Measurements from ENCODE around the gene GAB2. TPM values are rescaled to one million over a fixed set of nuclear protein-coding genes. Genes with fewer than 3 reads are reported as not detected.

GAB2 gene
- total and polyA plus RNA-seq, 2 of the 4 experiments (the other 2 are of a cell fraction): 3.3 to 5.9 TPM

GRCh38 chr11:78203184-78203583 lies 214.4 kb downstream of the GAB2 start:
- CTCF ChIA-PET: no interaction called here
- Histone ChIP-seq H3K9me3 (ENCODE audit: control insufficient read depth, insufficient read depth, low read length) (no peaks in the 10 kb centered on the region), H3K27ac (ENCODE audit: insufficient read depth, low read length) (no peak overlapping the region), H3K56ac (ENCODE audit: extremely low read depth, insufficient read depth, low read length) (no peak overlapping the region), H3K79me1 (ENCODE audit: low read depth in 1 of 2, low read length in 2 of 2) (peaks cover 11 to 34% of the 10 kb centered on the region in 2 experiments), H4K91ac (ENCODE audit: insufficient read depth, low read depth, low read length) (no peak overlapping the region), H2BK15ac (ENCODE audit: low read depth, low read length) (no peak overlapping the region), H2AK5ac (ENCODE audit: low read depth, low read length) (no peak overlapping the region), H2BK20ac (ENCODE audit: low read depth, low read length) (no peak overlapping the region), H4K5ac (ENCODE audit: low read depth, low read length) (no peak overlapping the region), H2BK5ac (ENCODE audit: low read depth, low read length, poor library complexity, severe bottlenecking) (no peak overlapping the region), H4K8ac (ENCODE audit: low read depth in 2 of 2, low read length in 2 of 2) (no peak overlapping the region), H4K20me1 (ENCODE audit: insufficient read depth, low read length) (peaks cover 12% of the 10 kb centered on the region), H3K23ac (ENCODE audit: low read depth, low read length) (no peak overlapping the region), H2AFZ (replicated peaks; ENCODE audit: low read length, poor library complexity) (no peak overlapping the region), H3K14ac (replicated peaks; ENCODE audit: low read depth, low read length) (no peak overlapping the region), H3K9ac (ENCODE audit: low read depth, low read length) (no peak overlapping the region), H3K4me1 (ENCODE audit: control insufficient read depth, insufficient read depth, low read length) (peaks cover 8% of the 10 kb centered on the region; the same call in 1 of the 2 replicates), H3K9me1 (ENCODE audit: insufficient read depth, low read length) (peaks cover 4% of the 10 kb centered on the region), H3K4me3 (ENCODE audit: insufficient read depth, low read depth, low read length) (no peak overlapping the region), H3K4me2 (ENCODE audit: low read depth, low read length) (no peak overlapping the region), H3K27me3 (ENCODE audit: control insufficient read depth, insufficient read depth, low read length) (no peaks in the 10 kb centered on the region), H2AK9ac (replicated peaks; ENCODE audit: low read depth, low read length, poor library complexity) (no peak overlapping the region), H3K18ac (ENCODE audit: low read depth, low read length) (no peak overlapping the region), H3K36me3 (ENCODE audit: control insufficient read depth, insufficient read depth, low read length) (peaks cover 51% of the 10 kb centered on the region), H3K4ac (ENCODE audit: low read depth, low read length) (no peak overlapping the region), H2BK120ac (ENCODE audit: low read depth, low read length) (no peak overlapping the region)
- in situ Hi-C loops (cut with MboI; ENCODE audit: low sequenced_read_pairs): no loop called here
- TF ChIP-seq MAFK (IDR thresholded peaks at IDR 0.05; ENCODE audit: low read depth, low read length) (no peak), RAD21 (IDR thresholded peaks at IDR 0.05; ENCODE audit: low read length) (no peak), NFE2L2 (IDR thresholded peaks at IDR 0.05; ENCODE audit: low read depth, low read length) (no peak), CEBPB (IDR thresholded peaks at IDR 0.05; ENCODE audit: low read depth, low read length) (no peak), CHD1 (IDR thresholded peaks at IDR 0.05; ENCODE audit: low read depth, low read length) (no peak), FOS (IDR thresholded peaks at IDR 0.05; ENCODE audit: low read depth, low read length) (no peak), RCOR1 (IDR thresholded peaks at IDR 0.05; ENCODE audit: insufficient replicate concordance, low read length) (no peak)
- no peak for DNase-seq
- dilution Hi-C loops (cut with HindIII; ENCODE audit: low sequenced_read_pairs, unreplicated experiment): no loop called here
- intact Hi-C loops (cut with micrococcal nuclease): no loop called here
- BruUV-seq (replicated peaks): no TSS peak
- POLR2A ChIA-PET (ENCODE audit: unreplicated experiment): interaction anchor here (0.6 to 0.7 kb wide), 2 partner anchors 54 to 611 kb away, joined by 3 to 4 read pairs; no protein-coding TSS in a partner anchor
- no peak for ATAC-seq (ENCODE audit: low read depth)
- WGBS, 2 experiments (ENCODE audit: extremely low coverage in 2 of 2, insufficient read length in 1 of 2): 97% methylated on average over 5 of the region's 10 CpGs; no CpG with 5 or more reads in 1 of the 2 experiments

Data from IMR-90 (cell line).